Activated gamma-delta T cell (primary cell): ENCODE data around the gene DOCK10.

Source experiments
- DNase-seq: peaks from one replicate; lab custom pipeline; 2025; lab: John Stamatoyannopoulos, UW

DOCK10 gene

GRCh38 chr2:224716201-224716600 is 326.1 kb downstream of the DOCK10 start, which contains the start of gene CCDC195:
Gene CCDC195 (minus strand): TSS chr2:224716365. CDS start chr2:224716365, 0 bp downstream.
- DNase-seq = no peak
